ENCODE data around the gene ATP10A.

GRCh38 chr15:25708391-25708790, 154.7 kb downstream of the ATP10A start:
- TF ChIP-seq EP300 (IDR thresholded peaks at IDR 0.05): no peak
- no peak for TF ChIP-seq POLR2AphosphoS5 (IDR thresholded peaks at IDR 0.05)

Measured in stomach (tissue), 4 donors.